Keratinocyte (primary cell): ENCODE data around the gene UMODL1. TPM values are rescaled to one million over a fixed set of nuclear protein-coding genes. Genes with fewer than 3 reads are reported as not detected.

Experiments
- DNase-seq: peaks from one replicate; pipeline ENCODE4 v3.0.0-alpha.2; 2011; ENCODE audit warnings: low read depth, missing footprints, low spot score
- FAIRE-seq: peaks from 2 replicates; lab custom pipeline; 2011; peaks lifted over from hg19 to GRCh38; lab: Jason Lieb, UNC
- H2AFZ ChIP-seq: 2 replicates; pipeline ENCODE4 v1.6.0; 2012; ENCODE audit warnings: low read length, control low read depth, inconsistent platforms; ENCODE audit not compliant: control insufficient read depth
- H3K27ac ChIP-seq: 2 replicates; pipeline ENCODE4 v1.5.1; 2011; ENCODE audit warnings: low read length; ENCODE audit not compliant: control insufficient read depth, insufficient read depth
- H3K27me3 ChIP-seq: 3 replicates; pipeline ENCODE4 v1.6.0; 2011; ENCODE audit warnings: low read length; ENCODE audit not compliant: control insufficient read depth, insufficient read depth; ENCODE audit errors: extremely low read depth
- H3K36me3 ChIP-seq, 2 experiments: 2 replicates in 1 of 2; 3 replicates in 1 of 2; pipeline ENCODE4 v1.5.1; 2011; ENCODE audit warnings: low read length in 2 of 2, mild to moderate bottlenecking in 1 of 2; ENCODE audit not compliant: control insufficient read depth in 2 of 2, insufficient read depth in 2 of 2; ENCODE audit errors: extremely low read depth in 1 of 2
- H3K4me1 ChIP-seq: 3 replicates; pipeline ENCODE4 v1.5.1; 2011; ENCODE audit warnings: low read length; ENCODE audit not compliant: control insufficient read depth, insufficient read depth; ENCODE audit errors: extremely low read depth
- H3K4me2 ChIP-seq: 3 replicates; pipeline ENCODE4 v1.6.0; 2011; ENCODE audit warnings: low read depth, low read length; ENCODE audit not compliant: control insufficient read depth, insufficient read depth; ENCODE audit errors: extremely low read depth
- H3K4me3 ChIP-seq, 3 experiments: fragments of 200-600 bp in 1 of 3; sonication (generic) in 1 of 3; 2 replicates in 2 of 3; 3 replicates in 1 of 3; pipeline ENCODE4 v1.5.1; 2011 to 2016; ENCODE audit warnings: low read length in 3 of 3, mild to moderate bottlenecking in 3 of 3, control low read depth in 2 of 3, inconsistent platforms in 1 of 3, low read depth in 1 of 3, mixed read lengths in 1 of 3, mixed run types in 1 of 3, moderate library complexity in 1 of 3; ENCODE audit not compliant: control insufficient read depth in 2 of 3, insufficient read depth in 2 of 3; ENCODE audit errors: extremely low read depth in 1 of 3
- H3K79me2 ChIP-seq: 2 replicates; pipeline ENCODE4 v1.6.0; 2012; ENCODE audit warnings: low read length; ENCODE audit not compliant: control insufficient read depth, insufficient read depth
- H3K9ac ChIP-seq: 3 replicates; pipeline ENCODE4 v1.6.0; 2011; ENCODE audit warnings: low read length; ENCODE audit not compliant: control insufficient read depth, insufficient read depth; ENCODE audit errors: extremely low read depth
- H3K9me1 ChIP-seq: 3 replicates; pipeline ENCODE4 v1.6.0; 2011; ENCODE audit warnings: low read length; ENCODE audit not compliant: control insufficient read depth, insufficient read depth; ENCODE audit errors: extremely low read depth
- H3K9me3 ChIP-seq: 2 replicates; pipeline ENCODE4 v1.5.1; 2012; ENCODE audit warnings: low read depth, low read length; ENCODE audit not compliant: control insufficient read depth
- H4K20me1 ChIP-seq: 3 replicates; pipeline ENCODE4 v1.6.0; 2011; ENCODE audit warnings: low read length; ENCODE audit not compliant: control insufficient read depth, insufficient read depth; ENCODE audit errors: extremely low read depth
- EZH2 ChIP-seq: IDR thresholded peaks from one replicate; pipeline ENCODE4 v1.6.1; 2012; ENCODE audit warnings: inconsistent platforms, mild to moderate bottlenecking, low read length, moderate library complexity
- dilution Hi-C: fragments of 300-500 bp; cut with MboI; formaldehyde crosslinking; loops from one replicate; pipeline ENCODE4 v1.7.0; 2020; ENCODE audit warnings: low sequenced_read_pairs; ENCODE audit not compliant: extremely low pct_ligation_motif_present
- polyA plus RNA-seq, 5 experiments: library from polyadenylated mRNA; depleted of rRNA in 3 of 5; stranded (reverse) in 3 of 5; stranded (forward) in 1 of 5; unstranded in 1 of 5; fragments of >200 nt; gene quantifications; 1 replicate in 1 of 5; 2 replicates in 3 of 5; 3 replicates in 1 of 5; pipeline versions ENCODE4 v1.2.1 to v1.2.3, GENCODE V29; 2011 to 2012; ENCODE audit warnings: missing spikeins in 2 of 5, low read depth in 1 of 5, low replicate concordance in 1 of 5
- TF ChIP-seq, protein P1 (sequence below), 3 experiments: IDR thresholded peaks in 1 of 3; conservative IDR thresholded peaks in 1 of 3; optimal IDR thresholded peaks in 1 of 3; 2 replicates in 2 of 3; 3 replicates in 1 of 3; pipeline versions ENCODE3 to v1.5.1; 2011; ENCODE audit warnings: low read length in 3 of 3, mild to moderate bottlenecking in 3 of 3, moderate library complexity in 2 of 3, control low read depth in 1 of 3, inconsistent platforms in 1 of 3; ENCODE audit not compliant: insufficient read depth in 2 of 3; ENCODE audit errors: extremely low read depth in 1 of 3

UMODL1 gene
- polyA plus RNA-seq, 1 donor (not counting 4 experiments of a cell fraction or from before 2014, with no cell fraction given), result 0.03 TPM

DNA sequence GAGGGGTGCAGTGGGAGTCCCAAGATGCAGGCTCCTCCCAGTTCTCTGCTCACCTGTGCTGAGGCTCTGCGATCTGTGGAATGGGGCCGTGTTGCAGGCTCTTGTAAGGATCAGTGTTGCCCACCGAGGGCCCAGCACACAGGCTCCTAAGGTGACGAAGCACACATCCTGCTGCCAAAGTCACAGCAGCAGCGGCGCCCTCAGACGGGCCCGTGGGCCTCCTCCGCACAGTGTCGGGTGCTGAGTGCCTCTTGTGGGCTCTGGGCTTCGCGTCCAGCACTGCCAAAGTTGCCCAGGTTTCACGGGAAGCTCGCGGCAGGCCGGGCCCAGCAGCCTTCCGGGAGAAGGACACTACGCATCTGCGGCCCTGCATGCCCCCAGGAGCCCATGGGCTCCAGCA lies 75.7 kb downstream of the UMODL1 start:
- TF ChIP-seq, protein P1, sequence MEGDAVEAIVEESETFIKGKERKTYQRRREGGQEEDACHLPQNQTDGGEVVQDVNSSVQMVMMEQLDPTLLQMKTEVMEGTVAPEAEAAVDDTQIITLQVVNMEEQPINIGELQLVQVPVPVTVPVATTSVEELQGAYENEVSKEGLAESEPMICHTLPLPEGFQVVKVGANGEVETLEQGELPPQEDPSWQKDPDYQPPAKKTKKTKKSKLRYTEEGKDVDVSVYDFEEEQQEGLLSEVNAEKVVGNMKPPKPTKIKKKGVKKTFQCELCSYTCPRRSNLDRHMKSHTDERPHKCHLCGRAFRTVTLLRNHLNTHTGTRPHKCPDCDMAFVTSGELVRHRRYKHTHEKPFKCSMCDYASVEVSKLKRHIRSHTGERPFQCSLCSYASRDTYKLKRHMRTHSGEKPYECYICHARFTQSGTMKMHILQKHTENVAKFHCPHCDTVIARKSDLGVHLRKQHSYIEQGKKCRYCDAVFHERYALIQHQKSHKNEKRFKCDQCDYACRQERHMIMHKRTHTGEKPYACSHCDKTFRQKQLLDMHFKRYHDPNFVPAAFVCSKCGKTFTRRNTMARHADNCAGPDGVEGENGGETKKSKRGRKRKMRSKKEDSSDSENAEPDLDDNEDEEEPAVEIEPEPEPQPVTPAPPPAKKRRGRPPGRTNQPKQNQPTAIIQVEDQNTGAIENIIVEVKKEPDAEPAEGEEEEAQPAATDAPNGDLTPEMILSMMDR (optimal IDR thresholded peaks at IDR 0.05 in 1 of 3, IDR thresholded peaks at IDR 0.05 in 1 of 3, conservative IDR thresholded peaks at IDR 0.05 in 1 of 3; ENCODE audit: extremely low read depth in 1 of 3, insufficient read depth in 2 of 3, low read length in 3 of 3), result no peak
- TF ChIP-seq EZH2, result no peak
- Histone ChIP-seq H3K4me3 (no peak overlapping the region), H3K9me3 (no peaks in the 10 kb centered on the region), H3K4me2 (no peak overlapping the region), H3K4me1 (no peaks in the 10 kb centered on the region), H3K9me1 (no peaks in the 10 kb centered on the region), H3K79me2 (no peaks in the 10 kb centered on the region), H3K27me3 (peaks cover 7% of the 10 kb centered on the region), H3K27ac (no peak overlapping the region), H2AFZ (no peak overlapping the region), H3K36me3 (no peaks in the 10 kb centered on the region), H4K20me1 (no peaks in the 10 kb centered on the region), H3K9ac (no peak overlapping the region)
- dilution Hi-C loops, result no loop called here
- FAIRE-seq (no peak), DNase-seq (no peak)

DNA sequence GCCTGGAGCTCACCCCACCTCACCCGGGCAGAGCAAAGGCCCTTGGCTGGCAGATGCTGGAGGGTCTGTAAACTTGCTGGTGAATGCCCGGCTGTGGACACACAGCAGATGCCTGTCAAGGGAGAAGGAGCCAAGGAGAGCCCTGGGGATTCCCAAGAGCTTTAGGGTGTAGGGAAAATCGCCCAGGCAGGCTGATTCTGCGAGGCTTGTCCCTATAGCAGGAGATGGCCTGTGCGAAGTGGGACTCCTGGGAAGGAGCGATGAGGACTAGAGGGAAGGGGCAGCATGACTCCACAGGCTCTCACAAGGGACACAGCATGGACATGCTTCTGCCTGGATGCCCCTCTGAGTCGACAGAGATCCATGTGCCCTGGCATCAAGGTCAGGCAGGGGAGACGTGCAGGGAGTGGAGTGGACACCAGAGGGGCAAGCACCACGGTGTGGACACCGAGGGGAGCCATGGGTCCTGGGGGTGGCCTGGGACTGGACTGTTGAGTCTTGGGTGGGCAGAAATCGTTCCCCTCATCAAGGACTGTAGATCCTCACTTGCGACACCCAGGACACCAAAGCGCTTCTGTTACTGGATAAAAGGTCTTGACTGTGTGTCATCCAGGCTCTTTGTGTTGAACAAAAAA lies 76.4 kb downstream of the UMODL1 start:
- Histone ChIP-seq H3K9me3 (no peaks in the 10 kb centered on the region), H3K9me1 (no peaks in the 10 kb centered on the region), H3K4me1 (no peaks in the 10 kb centered on the region), H3K27me3 (peaks cover 5% of the 10 kb centered on the region), H2AFZ (no peak overlapping the region), H3K9ac (no peak overlapping the region), H4K20me1 (no peaks in the 10 kb centered on the region), H3K4me2 (no peak overlapping the region), H3K4me3 (no peak overlapping the region), H3K27ac (no peak overlapping the region), H3K36me3 (no peaks in the 10 kb centered on the region), H3K79me2 (no peaks in the 10 kb centered on the region)
- no peak for TF ChIP-seq EZH2
- TF ChIP-seq, protein P1 (optimal IDR thresholded peaks at IDR 0.05 in 1 of 3, IDR thresholded peaks at IDR 0.05 in 1 of 3, conservative IDR thresholded peaks at IDR 0.05 in 1 of 3; ENCODE audit: extremely low read depth in 1 of 3, insufficient read depth in 2 of 3, low read length in 3 of 3), result no peak
- DNase-seq (no peak), FAIRE-seq (no peak)
- dilution Hi-C loops, result no loop called here
